Fibroblast of skin of scalp (primary cell): ENCODE results near the gene APLP1.
"Not testable (repeated sequence)": the region's sequence is repeated elsewhere in the genome, so short reads cannot be mapped to it uniquely, and the experiment has no call there.

Source experiments
- DNase-seq: peaks from one replicate; pipeline ENCODE4 v3.0.0-alpha.2; 2013

The APLP1 gene

GRCh38 chr19:35883882-35884281, 15.5 kb downstream of the APLP1 start:
- DNase-seq = no peak

GRCh38 chr19:35885225-35885738, 16.9 kb downstream of the APLP1 start:
- no peak for DNase-seq

GRCh38 chr19:35885904-35886303, 17.5 kb downstream of the APLP1 start:
- no peak for DNase-seq

- DNase-seq = no peak
Measured at GRCh38 chr19:35887197-35887596, 18.8 kb downstream of the APLP1 start.

- DNase-seq = no peak
Measured at GRCh38 chr19:35888398-35888797, 20.0 kb downstream of the APLP1 start.

GRCh38 chr19:35889370-35890112, 21.2 kb downstream of the APLP1 start:
- DNase-seq = no peak

GRCh38 chr19:35890113-35890650, 21.8 kb downstream of the APLP1 start:
- DNase-seq = no peak

- DNase-seq = not testable (repeated sequence)
Measured at GRCh38 chr19:35891819-35892218, 23.4 kb downstream of the APLP1 start.

- no peak for DNase-seq
Measured at GRCh38 chr19:35894342-35894741, 26.0 kb downstream of the APLP1 start.

GRCh38 chr19:35895911-35896642, 27.7 kb downstream of the APLP1 start:
- no peak for DNase-seq

GRCh38 chr19:35896643-35897040, 28.3 kb downstream of the APLP1 start:
- no peak for DNase-seq

GRCh38 chr19:35897706-35898451, 29.5 kb downstream of the APLP1 start:
- no peak for DNase-seq

GRCh38 chr19:35898499-35898809, 30.1 kb downstream of the APLP1 start:
- DNase-seq = no peak

GRCh38 chr19:35899547-35900214, 31.3 kb downstream of the APLP1 start:
- DNase-seq = peak; percentile 75

GRCh38 chr19:35901055-35901644, 32.8 kb downstream of the APLP1 start:
- peak; percentile 69 for DNase-seq

- peak; percentile 40 for DNase-seq
Measured at GRCh38 chr19:35901854-35902661, 33.7 kb downstream of the APLP1 start, which contains the start of gene HCST. Gene HCST (plus strand): TSS chr19:35902529. CDS start chr19:35902594, 65 bp downstream.

- no peak for DNase-seq
Measured at GRCh38 chr19:35902870-35903475, 34.6 kb downstream of the APLP1 start.

- DNase-seq = peak; percentile 70
Measured at GRCh38 chr19:35903550-35904179, 35.3 kb downstream of the APLP1 start.

GRCh38 chr19:35904311-35905068, 36.1 kb downstream of the APLP1 start:
- DNase-seq = no peak
